PC-3 (cell line): Measurements from ENCODE around the gene CDA.

Source experiments
- CTCF ChIP-seq: fragments of 300-600 bp; sonication (generic); conservative IDR thresholded peaks from 2 replicates; pipeline ENCODE4 v1.5.1; 2017; ENCODE audit warnings: antibody characterized with exemption, low read depth, mild to moderate bottlenecking, low read length
- EZH2 ChIP-seq: fragments of 300-600 bp; sonication (generic); IDR thresholded peaks from one replicate; pipeline ENCODE4 v1.6.1; 2017; ENCODE audit warnings: antibody characterized with exemption, mild to moderate bottlenecking, low read length; ENCODE audit not compliant: unreplicated experiment

GRCh38 chr1:20604678-20605077 lies 15.8 kb downstream of the CDA start:
- no peak for TF ChIP-seq CTCF
- TF ChIP-seq EZH2, result no peak
